ENCODE results near the gene SLC7A8. TPM values are rescaled to one million over a fixed set of nuclear protein-coding genes. Genes with fewer than 3 reads are reported as not detected.

Gene SLC7A8
- total RNA-seq, 2 donors from 2014 or later, result 17.4 to 31.0 TPM

GRCh38 chr14:23089498-23090253, 93.8 kb downstream of the SLC7A8 start:
- intact Hi-C loops (cut with DNase I), result no loop called here
- peak; percentile 60 for DNase-seq (ENCODE audit: low spot score)

DNA sequence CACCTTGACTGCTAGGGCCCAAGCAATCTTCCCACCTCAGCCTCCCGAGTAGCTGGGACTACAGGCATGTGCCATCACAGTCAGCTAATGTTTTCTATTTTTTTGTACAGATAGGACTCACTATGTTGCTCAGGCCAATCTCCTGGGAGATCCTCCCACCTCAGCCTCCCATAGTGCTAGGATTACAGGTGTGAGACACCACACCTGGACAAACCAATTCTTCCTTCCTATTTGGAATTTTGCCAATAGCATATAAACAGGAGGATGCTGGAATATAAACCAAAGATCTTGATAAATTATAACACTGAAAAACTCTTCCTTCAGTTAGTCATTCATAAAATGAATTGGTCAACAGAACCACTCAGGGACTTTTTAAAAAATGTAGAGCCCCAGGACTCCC, 96.9 kb downstream of the SLC7A8 start:
- intact Hi-C loops (cut with DNase I), result no loop called here
- no peak for DNase-seq (ENCODE audit: low spot score)

DNA sequence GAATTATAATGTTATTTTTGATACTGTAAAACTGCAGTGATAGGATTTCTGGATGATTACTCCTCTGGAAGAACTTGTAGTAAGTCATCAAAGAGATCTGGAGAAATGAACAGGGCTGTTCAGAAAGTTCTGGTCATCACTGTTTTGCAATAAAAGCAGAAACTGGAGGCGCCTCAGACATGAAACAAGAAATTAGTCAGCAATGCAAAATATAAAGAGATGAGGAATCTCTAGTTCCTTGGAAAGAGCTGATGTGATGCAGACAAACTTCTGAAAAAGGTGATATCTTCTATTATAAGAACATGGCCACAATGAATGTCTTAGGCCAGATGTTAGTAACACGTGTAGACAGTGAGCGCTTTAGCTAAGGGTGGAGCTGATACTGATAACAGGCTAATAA, 98.0 kb downstream of the SLC7A8 start:
- intact Hi-C loops (cut with DNase I), result no loop called here
- no peak for DNase-seq (ENCODE audit: low spot score)

DNA sequence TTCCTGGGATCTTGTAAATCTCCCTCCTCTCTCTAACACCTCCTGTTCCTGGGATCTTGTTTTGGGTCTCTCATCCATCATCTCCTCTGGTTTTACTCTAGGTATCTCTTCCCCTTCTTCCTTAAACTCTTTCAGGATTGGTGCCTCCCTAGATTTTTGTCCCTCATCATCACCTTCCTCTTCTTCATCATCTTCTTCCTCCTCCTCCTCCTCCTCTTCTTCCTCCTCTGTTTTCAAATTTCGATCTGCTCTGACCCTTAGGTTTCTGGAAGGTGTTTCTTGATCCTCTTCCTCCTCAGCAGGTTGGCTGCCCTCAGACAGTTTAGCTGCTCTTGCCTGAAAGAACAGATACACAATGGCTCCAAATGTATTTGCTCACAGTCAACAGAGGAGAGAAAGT, 103.0 kb downstream of the SLC7A8 start:
- intact Hi-C loops (cut with DNase I), result no loop called here
- DNase-seq (ENCODE audit: low spot score), result no peak

GRCh38 chr14:23079716-23080115, 103.7 kb downstream of the SLC7A8 start:
- no peak for DNase-seq (ENCODE audit: low spot score)
- intact Hi-C loops (cut with DNase I), result no loop called here

GRCh38 chr14:23078692-23079116, 104.8 kb downstream of the SLC7A8 start:
- DNase-seq (ENCODE audit: low spot score), result peak; percentile 90

DNA sequence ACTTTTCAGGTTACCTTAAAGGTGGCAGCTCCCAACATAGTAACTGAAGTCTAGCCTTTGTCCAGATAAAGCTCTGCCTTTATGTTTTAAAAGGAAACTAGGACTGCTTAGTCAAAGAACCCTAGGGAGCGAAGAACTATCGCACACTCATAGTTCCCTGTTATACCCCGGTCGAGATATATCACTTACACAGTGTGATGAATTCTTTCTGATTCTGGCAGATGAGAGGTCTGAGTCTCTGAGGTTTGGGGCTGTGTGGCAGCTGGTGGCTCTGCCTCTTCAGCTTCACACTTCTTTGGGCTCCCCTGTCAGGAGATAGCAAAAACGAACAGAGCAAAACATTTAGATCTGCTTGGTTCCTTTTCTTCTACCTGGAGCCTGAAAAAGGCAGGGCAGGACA, 105.5 kb downstream of the SLC7A8 start:
- peak; percentile 38 for DNase-seq (ENCODE audit: low spot score)
- intact Hi-C loops (cut with DNase I), result no loop called here

More at GRCh38 chr14:23078692-23079116, 104.8 kb downstream of the SLC7A8 start:
- intact Hi-C loops (cut with DNase I), result no loop called here

GRCh38 chr14:23076785-23077408, 106.6 kb downstream of the SLC7A8 start:
- no peak for DNase-seq (ENCODE audit: low spot score)
- intact Hi-C loops (cut with DNase I), result no loop called here

Other genes starting within 250 kb of the SLC7A8 start
- gene HAUS4, start 226.6 kb downstream of the SLC7A8 start, total RNA-seq, result 10 to 100 TPM; 18.0 to 29.2 TPM
- 1 to 10 TPM; 5.1 to 6.4 TPM for gene AJUBA, start 201.1 kb downstream of the SLC7A8 start, total RNA-seq
- 1 to 10 TPM; 3.8 to 5.7 TPM for gene C14orf93, start 173.5 kb downstream of the SLC7A8 start, total RNA-seq
- gene PSMB5, start 148.8 kb downstream of the SLC7A8 start, total RNA-seq, result 10 to 100 TPM; 71.5 to 78.8 TPM
- not detected for gene PSMB11, start 141.4 kb downstream of the SLC7A8 start, total RNA-seq
- 1 to 10 TPM; 1.8 to 2.9 TPM for gene CDH24, start 126.1 kb downstream of the SLC7A8 start, total RNA-seq
- 100 to 1,000 TPM in 1 of 2 donors, 10 to 100 TPM in 1; 85.9 to 112 TPM for gene ACIN1, start 88.5 kb downstream of the SLC7A8 start, total RNA-seq
- gene C14orf119, start 88.2 kb downstream of the SLC7A8 start, total RNA-seq, result 10 to 100 TPM; 35.2 to 38.7 TPM
- not detected for gene CIROP, start 78.7 kb downstream of the SLC7A8 start, total RNA-seq
- under 1 TPM in 1 of 2 donors, not detected in 1; 0.19 TPM for gene CEBPE, start 64.4 kb downstream of the SLC7A8 start, total RNA-seq
- gene RNF212B, start 54.3 kb upstream of the SLC7A8 start, total RNA-seq, result not detected
- gene HOMEZ, start 102.5 kb upstream of the SLC7A8 start, total RNA-seq, result 1 to 10 TPM; 4.9 to 5.2 TPM
- 1 to 10 TPM; 8.5 to 9.1 TPM for gene PPP1R3E, start 119.2 kb upstream of the SLC7A8 start, total RNA-seq
- gene BCL2L2, start 123.2 kb upstream of the SLC7A8 start, total RNA-seq, result 10 to 100 TPM; 65.6 to 81.7 TPM
- 10 to 100 TPM; 67.9 to 79.0 TPM for gene PABPN1, start 137.8 kb upstream of the SLC7A8 start, total RNA-seq
- 10 to 100 TPM; 17.7 to 30.6 TPM for gene SLC22A17, start 169.2 kb upstream of the SLC7A8 start, total RNA-seq
- gene EFS, start 181.5 kb upstream of the SLC7A8 start, total RNA-seq, result 10 to 100 TPM; 19.4 to 20.2 TPM
- gene IL25, start 189.1 kb upstream of the SLC7A8 start, total RNA-seq, result not detected
- gene CMTM5, start 193.4 kb upstream of the SLC7A8 start, total RNA-seq, result under 1 TPM; 0.57 to 0.74 TPM
- 1 to 10 TPM in 1 of 2 donors, not detected in 1; 1.3 TPM for gene MYH6, start 224.6 kb upstream of the SLC7A8 start, total RNA-seq

Data from posterior vena cava (tissue), 2 donors.